Stomach (tissue), 9 donors: ENCODE results near the gene PKD1. TPM values are rescaled to one million over a fixed set of nuclear protein-coding genes. Genes with fewer than 3 reads are reported as not detected.
A peak's percentile ranks its signal among the peaks of the same experiment; 100 is the strongest.
"Not testable (repeated sequence)": the region's sequence is repeated elsewhere in the genome, so short reads cannot be mapped to it uniquely, and the experiment has no call there.

Source experiments
- DNase-seq, 2 donors: peaks; one replicate each; pipeline versions ENCODE4 v3.0.0 to v3.0.0-alpha.2; 2013 to 2019
- H3K27ac ChIP-seq, 5 donors: fragments of 200-600 bp in 4 of 5; sonication (generic) in 4 of 5; one replicate each; pipeline ENCODE4 v1.5.1; 2013 to 2019; ENCODE audit warnings: mild to moderate bottlenecking in 1 of 5, moderate library complexity in 1 of 5
- H3K27me3 ChIP-seq, 3 donors: fragments of 200-600 bp; sonication (generic); one replicate each; pipeline ENCODE4 v1.5.1; 2017 to 2019; ENCODE audit warnings: mixed run types in 1 of 3
- H3K36me3 ChIP-seq, 4 donors: fragments of 200-600 bp; sonication (generic); 1 replicate in 3 of 4; 2 replicates in 1 of 4; pipeline ENCODE4 v1.5.1; 2016 to 2019
- H3K4me1 ChIP-seq, 4 donors: fragments of 200-600 bp; sonication (generic); one replicate each; pipeline ENCODE4 v1.5.1; 2016 to 2019
- H3K4me3 ChIP-seq, 4 donors: fragments of 200-600 bp; sonication (generic) in 3 of 4; one replicate each; pipeline ENCODE4 v1.5.1; 2016 to 2019; ENCODE audit warnings: mild to moderate bottlenecking in 1 of 4
- H3K9me3 ChIP-seq, 4 donors: fragments of 200-600 bp; sonication (generic); one replicate each; pipeline ENCODE4 v1.5.1; 2016 to 2019
- EP300 ChIP-seq: sonication (generic); formaldehyde crosslinking; IDR thresholded peaks from one replicate; pipeline ENCODE4 v1.6.1; 2017; ENCODE audit warnings: antibody characterized with exemption
- POLR2A ChIP-seq, 4 donors: fragments of 450-650 bp; IDR thresholded peaks; one replicate each; pipeline ENCODE4 v1.6.1; 2016; ENCODE audit warnings: antibody characterized with exemption in 4 of 4, control low read depth in 2 of 4, mild to moderate bottlenecking in 1 of 4, moderate library complexity in 1 of 4
- POLR2AphosphoS5 ChIP-seq, 3 donors: sonication (generic); formaldehyde crosslinking; IDR thresholded peaks; one replicate each; pipeline ENCODE4 v1.6.1; 2016; ENCODE audit warnings: antibody characterized with exemption in 3 of 3
- WGBS, 5 donors: extraction: QIAGEN DNeasy Blood & Tissue Kit in 3 of 5; methylation state at CpG; one replicate each; pipeline versions ENCODE4 v1.1.5 to v1.1.7; 2013 to 2018; 5-methylcytosine and 5-hydroxymethylcytosine counted together
- intact Hi-C: fragments of 100-400 bp; cut with DNase I; formaldehyde crosslinking; loops from one replicate; pipeline ENCODE4 v1.15.1; 2023; ENCODE audit warnings: low total_unique reads
- polyA plus RNA-seq, 3 donors: library from polyadenylated mRNA; stranded (reverse); fragments of 200-250 nt; gene quantifications; one replicate each; pipeline ENCODE4 v1.2.3, GENCODE V29; 2013
- total RNA-seq, 5 donors: library from RNA; depleted of rRNA; stranded (reverse); fragments of >200 nt; gene quantifications; one replicate each; pipeline versions ENCODE4 v1.1.0 to v1.2.3, GENCODE V29; 2014 to 2016
- TF ChIP-seq, protein P1 (sequence below), 7 experiments: fragments of 450-650 bp in 4 of 7; fragments of 200-600 bp in 3 of 7; sonication (generic) in 3 of 7; IDR thresholded peaks; one replicate each; pipeline ENCODE4 v1.5.1; 2016 to 2019; ENCODE audit warnings: antibody characterized with exemption in 7 of 7, control low read depth in 2 of 7, mild to moderate bottlenecking in 1 of 7
- donor health status: healthy with polysubstance abuse.
- donor health status: Bipolar disorder and iron deficiency.
- donor health status: healthy.

PKD1 gene
- total and polyA plus RNA-seq, 8 donors = 10.4 to 776 (median 90.7) TPM

DNA sequence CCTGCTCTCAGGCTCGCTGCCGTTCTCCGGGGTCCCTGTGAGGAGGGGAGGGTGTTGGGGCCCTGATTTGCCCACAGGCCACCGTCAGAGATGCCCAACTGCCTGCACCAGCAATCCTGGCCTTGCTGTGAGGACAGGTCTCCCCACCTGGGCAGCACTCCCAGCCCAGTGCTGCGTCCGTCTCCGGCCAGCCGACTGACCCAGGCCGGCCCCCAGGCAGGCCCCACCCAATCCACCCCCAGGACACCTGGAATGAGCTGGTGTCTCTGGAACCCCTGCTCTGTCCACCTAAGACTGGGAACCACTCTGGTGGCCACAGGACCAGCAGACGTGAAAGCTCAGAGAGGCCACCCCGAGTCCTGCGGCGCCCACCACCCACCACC, 20.1 kb downstream of the PKD1 start:
- no peak for TF ChIP-seq EP300
- no peak for TF ChIP-seq POLR2A (IDR thresholded peaks at IDR 0.05)
- TF ChIP-seq, protein P1, sequence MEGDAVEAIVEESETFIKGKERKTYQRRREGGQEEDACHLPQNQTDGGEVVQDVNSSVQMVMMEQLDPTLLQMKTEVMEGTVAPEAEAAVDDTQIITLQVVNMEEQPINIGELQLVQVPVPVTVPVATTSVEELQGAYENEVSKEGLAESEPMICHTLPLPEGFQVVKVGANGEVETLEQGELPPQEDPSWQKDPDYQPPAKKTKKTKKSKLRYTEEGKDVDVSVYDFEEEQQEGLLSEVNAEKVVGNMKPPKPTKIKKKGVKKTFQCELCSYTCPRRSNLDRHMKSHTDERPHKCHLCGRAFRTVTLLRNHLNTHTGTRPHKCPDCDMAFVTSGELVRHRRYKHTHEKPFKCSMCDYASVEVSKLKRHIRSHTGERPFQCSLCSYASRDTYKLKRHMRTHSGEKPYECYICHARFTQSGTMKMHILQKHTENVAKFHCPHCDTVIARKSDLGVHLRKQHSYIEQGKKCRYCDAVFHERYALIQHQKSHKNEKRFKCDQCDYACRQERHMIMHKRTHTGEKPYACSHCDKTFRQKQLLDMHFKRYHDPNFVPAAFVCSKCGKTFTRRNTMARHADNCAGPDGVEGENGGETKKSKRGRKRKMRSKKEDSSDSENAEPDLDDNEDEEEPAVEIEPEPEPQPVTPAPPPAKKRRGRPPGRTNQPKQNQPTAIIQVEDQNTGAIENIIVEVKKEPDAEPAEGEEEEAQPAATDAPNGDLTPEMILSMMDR (IDR thresholded peaks at IDR 0.05) = no peak
- no peak for TF ChIP-seq POLR2AphosphoS5 (IDR thresholded peaks at IDR 0.05)
- Histone ChIP-seq H3K36me3 (peaks cover 30 to 57% (median 50%) of the 10 kb centered on the region in 4 donors), H3K4me3 (no peak overlapping the region), H3K27ac (no peak overlapping the region), H3K9me3 (no peaks in the 10 kb centered on the region), H3K4me1 (peaks cover 5 to 30% (median 18%) of the 10 kb centered on the region in 4 donors), H3K27me3 (no peaks in the 10 kb centered on the region)
- intact Hi-C loops = no loop called here
- DNase-seq = no peak
- WGBS, 5 donors = 75 to 94% (median 92%) methylated on average over 6 to 13 of the region's 13 CpGs

DNA sequence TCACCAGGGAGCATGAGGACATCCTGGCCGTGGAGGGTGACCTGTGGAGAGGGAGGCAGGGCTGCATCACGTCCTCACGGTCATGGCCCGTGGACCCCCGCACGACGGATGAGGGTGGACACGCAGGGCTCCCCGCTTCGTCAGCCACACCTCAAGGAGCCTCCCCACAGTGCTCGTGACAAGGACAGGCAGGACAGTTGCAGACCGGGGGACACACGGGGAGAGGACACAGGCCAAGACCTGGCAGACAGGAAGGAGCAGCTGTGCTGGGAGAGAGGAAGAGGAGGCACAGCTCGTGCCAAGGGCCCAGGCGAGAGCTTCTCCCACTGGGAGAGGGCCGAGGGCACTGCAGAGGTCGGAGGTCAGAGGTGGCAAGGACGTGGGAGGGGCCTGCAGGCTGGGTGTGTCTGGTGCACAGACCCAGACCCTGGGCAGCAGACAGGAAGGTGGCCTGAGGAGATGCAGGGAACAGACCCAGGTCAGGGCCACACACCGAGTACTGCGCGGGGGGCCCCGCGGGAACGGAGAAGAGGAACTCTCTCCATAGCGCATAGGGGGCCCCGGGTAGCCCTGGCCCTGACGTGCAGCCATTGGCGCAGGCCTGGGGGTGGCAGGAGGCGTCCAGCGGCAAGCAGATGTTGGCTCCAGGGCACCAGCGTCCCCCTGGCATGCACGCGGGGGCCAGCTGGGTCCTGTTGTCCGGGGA, 20.7 kb downstream of the PKD1 start:
- DNase-seq, H3K27me3 ChIP-seq, H3K4me3 ChIP-seq, H3K27ac ChIP-seq, H3K9me3 ChIP-seq, intact Hi-C loops: not testable (repeated sequence)
- H3K36me3 ChIP-seq = peaks cover 34 to 62% (median 55%) of the 10 kb centered on the region in 4 donors
- H3K4me1 ChIP-seq = peaks cover 5 to 25% (median 16%) of the 10 kb centered on the region in 4 donors
- WGBS, 5 donors = 64 to 91% (median 90%) methylated on average over 10 to 33 of the region's 34 CpGs

DNA sequence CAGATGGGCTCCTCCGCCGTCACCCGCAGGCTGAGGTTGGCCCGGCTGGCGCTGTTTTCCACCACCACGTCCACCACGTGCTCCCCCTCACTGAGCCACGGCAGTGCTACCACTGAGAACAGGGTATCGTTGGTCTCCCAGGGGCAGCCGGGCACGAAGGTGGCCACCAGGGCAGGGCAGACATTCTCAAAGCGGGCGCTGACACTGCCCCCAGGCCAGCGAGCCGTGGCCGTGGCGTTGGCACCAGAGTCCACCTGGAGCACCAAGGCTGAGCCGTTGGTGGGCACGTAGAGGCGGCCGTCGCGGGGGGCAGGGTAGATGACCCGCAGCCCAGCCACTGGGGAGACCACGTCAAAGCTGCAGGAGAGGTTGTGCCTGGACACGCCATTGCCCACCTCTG, 21.5 kb downstream of the PKD1 start:
- H3K4me3 ChIP-seq, intact Hi-C loops, H3K27me3 ChIP-seq, H3K27ac ChIP-seq, DNase-seq, H3K9me3 ChIP-seq: not testable (repeated sequence)
- Histone ChIP-seq H3K36me3 (peaks cover 41 to 70% (median 63%) of the 10 kb centered on the region in 4 donors), H3K4me1 (peaks cover 5 to 25% (median 16%) of the 10 kb centered on the region in 4 donors)
- 92 to 95% (median 94%) methylated on average over 11 to 26 of the region's 26 CpGs for WGBS, 5 donors

DNA sequence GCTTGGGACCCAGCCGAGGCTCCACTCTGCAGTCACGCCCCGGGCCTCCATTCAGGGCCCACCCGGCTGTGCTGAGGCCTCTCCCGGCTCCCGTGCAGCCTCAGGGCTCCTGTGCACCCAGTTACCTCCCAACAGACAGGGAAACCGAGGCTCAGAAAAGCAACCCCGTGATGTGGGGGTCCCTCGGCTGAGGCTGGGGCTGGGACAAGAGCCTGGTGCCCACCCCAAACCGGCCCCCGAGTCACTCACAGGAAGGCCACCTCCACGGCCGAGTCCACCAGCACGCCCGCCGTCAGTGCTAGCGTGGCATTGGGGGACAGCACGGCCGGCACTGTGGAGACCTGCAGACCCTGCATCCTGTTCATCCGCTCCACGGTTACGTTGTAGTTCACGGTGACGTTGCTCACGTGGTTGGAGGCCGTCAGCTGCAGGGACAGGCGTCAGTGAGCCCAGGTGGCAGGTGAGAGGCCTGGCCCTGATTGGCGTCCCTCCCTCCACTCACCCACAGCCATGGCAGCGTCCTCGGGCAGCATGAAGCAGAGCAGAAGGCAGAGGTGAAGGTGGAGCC, 23.1 kb downstream of the PKD1 start:
- H3K27me3 ChIP-seq, H3K27ac ChIP-seq, DNase-seq, H3K4me3 ChIP-seq, H3K9me3 ChIP-seq, intact Hi-C loops: not testable (repeated sequence)
- WGBS, 5 donors = 82 to 92% (median 86%) methylated on average over 5 to 30 of the region's 30 CpGs
- H3K4me1 ChIP-seq = peaks cover 5 to 15% (median 13%) of the 10 kb centered on the region in 4 donors
- peaks cover 51 to 86% (median 79%) of the 10 kb centered on the region in 4 donors for H3K36me3 ChIP-seq

DNA sequence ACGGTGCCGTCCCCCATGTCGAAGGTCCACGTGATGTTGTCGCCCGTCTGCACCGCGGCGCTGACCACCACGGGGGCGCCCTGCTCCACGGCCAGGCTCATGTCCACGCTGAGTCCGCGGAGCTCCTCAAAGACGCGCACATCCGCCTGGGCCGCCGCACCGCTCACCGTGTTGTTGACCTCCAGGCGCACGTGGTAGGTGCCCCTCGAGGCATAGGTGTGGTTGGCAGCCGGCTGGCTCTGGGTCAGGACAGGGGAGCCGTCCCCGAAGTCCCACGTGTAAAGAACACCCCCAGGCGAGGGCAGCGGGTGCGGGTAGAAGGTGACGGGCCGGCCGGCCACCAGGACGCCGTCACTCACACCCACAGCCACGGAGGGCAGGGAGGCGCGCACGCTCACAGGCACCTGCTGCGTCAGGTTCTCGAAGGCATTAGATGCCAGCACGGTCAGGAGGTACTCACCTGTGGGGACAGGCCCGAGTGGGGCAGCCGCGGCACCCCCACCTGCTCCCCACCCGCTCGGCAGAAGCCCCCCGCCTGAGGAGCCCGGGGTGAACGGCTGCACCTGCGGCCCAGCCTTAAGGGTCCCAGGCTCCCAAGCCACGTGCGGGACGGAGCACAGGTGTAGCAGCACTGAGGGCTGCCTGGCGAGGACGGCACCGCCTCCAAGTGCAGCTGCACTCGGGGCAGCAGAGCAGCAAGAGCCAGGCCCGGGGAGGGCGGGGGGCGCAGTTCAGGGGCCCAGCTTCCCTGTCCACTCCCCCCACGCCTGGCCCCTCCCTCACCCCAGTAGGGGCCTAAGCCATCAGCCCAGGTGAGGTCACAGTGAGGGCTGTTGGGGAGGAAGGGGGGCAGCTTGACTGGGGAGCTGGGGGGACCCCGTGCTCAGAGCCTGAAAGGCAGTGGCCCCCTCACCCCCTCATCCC, 24.0 kb downstream of the PKD1 start:
- H3K4me3 ChIP-seq, DNase-seq, H3K27ac ChIP-seq, H3K4me1 ChIP-seq, H3K27me3 ChIP-seq, intact Hi-C loops, H3K9me3 ChIP-seq: not testable (repeated sequence)
- 92 to 96% (median 95%) methylated on average over 14 to 65 of the region's 65 CpGs for WGBS, 5 donors
- peaks cover 51 to 89% (median 88%) of the 10 kb centered on the region in 4 donors for H3K36me3 ChIP-seq

DNA sequence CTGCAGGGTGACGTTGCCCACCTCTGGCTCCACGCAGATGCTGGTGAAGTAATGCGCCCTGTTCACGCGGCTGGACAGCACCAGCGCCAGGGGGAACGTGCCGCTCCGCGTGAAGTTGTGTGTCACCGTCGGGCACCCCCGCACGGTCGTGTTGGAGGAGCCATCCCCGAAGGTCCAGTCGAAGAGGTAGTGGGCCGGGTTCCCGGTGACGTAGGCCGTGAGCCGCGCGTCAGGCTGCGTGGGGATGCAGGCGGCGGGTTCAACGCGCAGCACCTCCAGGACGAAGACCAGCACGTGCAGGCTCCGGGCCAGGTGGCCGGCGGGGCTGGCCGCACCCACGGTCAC, 24.7 kb downstream of the PKD1 start:
- Histone ChIP-seq H3K36me3 (peaks cover 51 to 96% (median 94%) of the 10 kb centered on the region in 4 donors), H3K27ac (peak overlapping the region in 1 of 5 donors; percentile 9)
- WGBS, 5 donors = 94 to 98% (median 96%) methylated on average over 7 to 36 of the region's 36 CpGs
- H3K4me3 ChIP-seq, H3K4me1 ChIP-seq, DNase-seq, H3K9me3 ChIP-seq, intact Hi-C loops, H3K27me3 ChIP-seq: not testable (repeated sequence)

DNA sequence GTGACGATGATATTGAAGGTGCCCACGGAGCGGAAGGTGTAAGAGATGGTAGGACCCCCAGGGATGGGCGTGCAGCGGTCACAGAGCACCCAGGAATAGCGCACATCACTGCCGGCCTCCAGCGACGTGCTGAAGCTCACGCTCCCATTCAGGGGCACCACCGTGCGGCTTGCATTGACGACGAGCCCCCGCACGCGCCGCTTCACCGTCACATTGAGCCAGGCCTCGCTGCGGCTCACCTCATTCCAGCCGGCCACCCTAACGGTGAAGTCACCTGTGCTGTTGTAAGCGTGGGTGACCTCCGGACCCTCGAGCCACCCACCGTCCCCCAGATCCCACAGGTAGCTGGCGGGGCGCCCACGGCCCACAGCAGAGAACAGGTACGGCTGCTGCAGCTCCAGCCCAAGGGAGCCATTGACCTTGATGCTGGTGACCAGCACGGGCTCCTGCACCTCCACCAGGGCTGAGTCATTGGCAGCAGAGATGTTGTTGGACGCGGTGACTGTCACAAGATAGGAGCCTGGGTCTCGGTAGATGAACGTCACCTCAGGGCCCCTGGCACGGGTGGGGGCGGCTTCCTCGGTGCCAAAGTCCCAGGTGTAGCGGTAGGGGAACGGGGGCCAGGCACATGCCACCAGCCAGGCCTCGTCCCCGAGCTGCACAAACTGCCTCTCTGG, 25.2 kb downstream of the PKD1 start:
- intact Hi-C loops, H3K4me3 ChIP-seq, H3K9me3 ChIP-seq, H3K27me3 ChIP-seq, H3K4me1 ChIP-seq, DNase-seq, H3K27ac ChIP-seq: not testable (repeated sequence)
- peaks cover 54 to 98% (median 96%) of the 10 kb centered on the region in 4 donors for H3K36me3 ChIP-seq
- 90 to 95% (median 94%) methylated on average over 27 to 42 of the region's 43 CpGs for WGBS, 5 donors

DNA sequence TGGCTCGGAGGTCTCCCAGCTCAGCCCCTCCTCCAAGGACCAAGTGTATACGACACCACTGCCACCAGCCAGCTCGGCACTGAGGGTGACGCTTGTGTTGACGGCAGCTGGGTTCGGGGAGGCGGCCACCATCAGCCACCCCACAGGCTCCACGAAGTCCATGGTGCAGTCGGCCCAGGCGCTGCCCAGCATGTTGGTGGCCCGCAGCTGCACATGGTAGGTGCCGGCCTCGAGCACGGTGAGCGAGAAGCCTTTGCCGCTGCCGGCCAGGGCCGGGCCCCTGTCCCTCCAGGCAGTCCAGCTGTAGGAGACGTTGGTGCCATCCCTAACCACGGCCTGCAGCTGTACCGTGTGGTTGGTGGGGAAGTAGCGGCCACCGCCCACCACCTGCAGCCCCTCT, 25.8 kb downstream of the PKD1 start:
- WGBS, 5 donors = 85 to 95% (median 91%) methylated on average over 14 to 23 of the region's 23 CpGs; no CpG with 5 or more reads in 1 of the 5 donors

DNA sequence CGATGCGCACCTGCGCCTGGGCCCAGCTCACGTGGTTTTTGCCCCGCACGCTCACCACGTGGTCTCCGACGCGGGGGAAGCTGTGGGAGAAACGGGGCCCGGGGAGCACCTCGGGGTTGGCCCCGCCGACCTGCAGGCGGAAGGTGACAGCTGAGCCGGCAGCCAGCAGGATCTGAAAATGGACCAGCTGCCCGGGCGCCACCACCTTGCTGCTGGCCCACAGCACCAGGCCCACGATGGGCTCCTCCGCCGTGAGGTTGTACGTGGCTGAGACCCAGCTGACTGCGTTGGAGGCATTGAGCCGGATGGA, 26.5 kb downstream of the PKD1 start:
- H3K4me1 ChIP-seq, DNase-seq, H3K4me3 ChIP-seq, H3K27me3 ChIP-seq, H3K9me3 ChIP-seq, H3K27ac ChIP-seq, intact Hi-C loops: not testable (repeated sequence)
- WGBS, 5 donors = 91 to 96% (median 94%) methylated on average over 13 to 25 of the region's 25 CpGs
- peaks cover 55 to 91% (median 90%) of the 10 kb centered on the region in 4 donors for H3K36me3 ChIP-seq

More for the DNA sequence above, 25.8 kb downstream of the PKD1 start:
- H3K27me3 ChIP-seq, H3K27ac ChIP-seq, H3K9me3 ChIP-seq, intact Hi-C loops, H3K4me3 ChIP-seq, H3K4me1 ChIP-seq, DNase-seq: not testable (repeated sequence)
- H3K36me3 ChIP-seq = peaks cover 57 to 97% (median 96%) of the 10 kb centered on the region in 4 donors
